Fibroblast of skin of left quadriceps (primary cell): ENCODE data around the gene EPHA7.

Experiments used
- DNase-seq, 2 experiments: peaks; one replicate each; pipeline ENCODE4 v3.0.0-alpha.2; 2013; ENCODE audit warnings: low read depth in 2 of 2

EPHA7 gene

GRCh38 chr6:93325761-93326160 is 93.6 kb downstream of the EPHA7 start:
- no peak for DNase-seq

DNA sequence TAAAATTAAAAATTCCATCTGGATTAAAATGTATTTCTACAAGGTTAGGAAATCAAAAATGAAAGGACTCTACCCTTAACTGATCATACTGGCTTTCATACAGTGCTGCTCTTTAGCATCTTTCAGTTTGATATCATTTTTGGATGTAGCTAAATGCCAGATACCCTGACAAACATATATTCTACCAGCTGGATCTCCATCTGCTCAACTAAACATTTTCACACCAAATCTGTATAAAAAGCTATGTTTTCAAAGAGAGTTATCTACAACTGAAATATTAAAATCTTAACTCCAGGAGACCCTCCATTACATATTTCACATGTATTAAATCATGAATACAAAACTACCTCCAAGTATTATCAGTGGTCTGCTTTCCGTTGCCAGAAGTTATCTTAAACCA is 95.7 kb downstream of the EPHA7 start:
- DNase-seq: no peak

- no peak for DNase-seq
Measured at GRCh38 chr6:93322651-93323050, 96.7 kb downstream of the EPHA7 start.

GRCh38 chr6:93319304-93319703 is 100.1 kb downstream of the EPHA7 start:
- DNase-seq: no peak

GRCh38 chr6:93318121-93318520 is 101.2 kb downstream of the EPHA7 start:
- DNase-seq: no peak

GRCh38 chr6:93317592-93317991 is 101.8 kb downstream of the EPHA7 start:
- no peak for DNase-seq

DNA sequence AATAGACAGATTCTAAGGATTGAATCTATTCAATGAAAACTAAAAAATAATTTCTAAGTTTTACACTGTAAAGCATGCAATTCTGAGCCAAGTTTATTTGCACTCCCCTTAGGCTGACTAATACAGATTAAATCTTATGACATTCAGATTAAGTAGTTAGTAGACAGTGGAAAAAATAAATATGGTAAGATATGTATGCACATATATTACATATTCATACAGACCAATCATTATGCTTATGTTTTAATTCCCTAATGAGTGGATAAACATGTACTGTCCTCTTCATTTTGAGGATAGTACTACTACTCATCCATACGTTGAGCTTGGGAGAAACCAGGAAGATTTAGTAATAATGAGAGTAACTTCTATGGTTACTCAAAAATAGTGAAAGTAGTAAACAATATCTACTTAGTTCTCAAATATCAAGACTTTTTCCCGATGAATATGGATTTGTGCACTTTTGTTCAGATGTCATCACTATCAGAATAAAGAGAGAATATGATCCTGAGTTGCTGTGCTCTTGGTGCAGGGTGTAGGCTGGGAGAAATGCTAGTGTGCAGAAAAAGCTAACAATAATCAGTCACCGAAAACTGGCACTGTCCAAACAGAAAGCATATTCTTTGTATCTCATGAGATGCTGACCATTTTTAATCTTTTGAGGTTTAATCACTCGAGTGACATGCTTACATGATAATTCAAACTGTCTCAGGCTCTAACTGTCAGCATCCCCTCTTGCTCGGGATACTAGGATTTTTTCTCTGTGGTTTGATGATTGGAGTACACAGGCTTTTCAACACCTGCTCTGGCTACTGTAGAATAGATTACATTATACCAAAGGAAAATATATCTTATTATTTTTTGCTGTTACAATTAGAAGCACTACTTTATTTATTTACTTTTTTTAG is 111.6 kb downstream of the EPHA7 start:
- no peak for DNase-seq

GRCh38 chr6:93305088-93305487 is 114.3 kb downstream of the EPHA7 start:
- DNase-seq: no peak

GRCh38 chr6:93304505-93304904 is 114.9 kb downstream of the EPHA7 start:
- DNase-seq: no peak

- DNase-seq: no peak
Measured at GRCh38 chr6:93300661-93301060, 118.7 kb downstream of the EPHA7 start.

DNA sequence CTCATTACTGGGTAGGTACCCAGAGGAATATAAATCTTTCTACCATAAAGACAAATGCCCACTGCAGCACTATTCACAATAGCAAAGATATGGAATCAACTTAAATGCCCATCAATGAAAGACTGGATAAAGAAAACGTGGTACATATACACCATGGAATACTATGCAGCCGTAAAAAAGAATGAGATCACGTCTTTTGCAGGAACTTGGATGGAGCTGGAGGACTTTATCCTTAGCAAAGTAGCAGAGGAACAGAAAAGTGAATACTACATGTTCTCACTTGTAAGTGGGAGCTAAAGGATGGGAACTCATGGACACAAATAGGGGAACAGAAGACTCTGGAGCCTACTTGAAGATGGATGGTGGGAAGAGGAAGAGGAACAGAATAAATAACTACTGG is 119.7 kb downstream of the EPHA7 start:
- no peak for DNase-seq

- no peak for DNase-seq
Measured at GRCh38 chr6:93295631-93296030, 123.7 kb downstream of the EPHA7 start.

DNA sequence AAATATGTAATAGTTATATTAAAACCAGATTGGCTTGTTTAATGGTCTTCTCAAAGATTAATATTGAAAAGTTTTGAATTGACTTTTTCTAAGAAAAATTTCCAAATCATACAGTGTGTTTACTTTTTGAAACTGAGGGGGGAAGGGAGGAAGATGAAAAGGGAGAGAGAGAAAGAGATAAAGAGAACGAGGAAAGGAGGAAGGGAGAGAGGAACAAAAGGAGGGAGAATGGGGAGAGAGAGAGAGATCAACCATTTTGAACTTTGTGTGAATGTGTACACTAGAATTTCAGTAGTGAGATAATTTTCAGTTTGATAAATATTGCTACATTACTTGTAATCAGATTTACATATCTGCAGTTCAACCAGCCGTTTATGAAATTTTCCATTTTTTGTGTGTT is 124.5 kb downstream of the EPHA7 start:
- DNase-seq: no peak

- no peak for DNase-seq
Measured at GRCh38 chr6:93293872-93294271, 125.5 kb downstream of the EPHA7 start.

DNA sequence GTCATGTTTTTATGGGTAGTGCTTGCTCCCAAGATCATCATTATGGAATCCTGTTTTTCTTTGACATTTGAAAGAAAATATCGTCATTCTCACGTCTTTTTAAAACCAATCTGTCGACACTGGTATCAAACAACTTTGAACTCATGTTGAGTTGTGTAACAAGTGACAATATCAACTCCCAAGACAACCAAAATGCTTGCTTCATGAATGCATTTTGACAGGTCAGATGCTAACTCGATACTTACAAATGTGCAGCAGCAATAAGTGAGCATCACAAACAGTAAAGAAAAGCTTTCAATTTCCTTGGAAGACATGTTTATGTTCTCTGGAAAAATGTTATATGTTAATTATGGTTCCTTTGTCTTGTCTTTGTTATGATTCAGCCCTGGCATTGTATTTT is 125.9 kb downstream of the EPHA7 start:
- no peak for DNase-seq

DNA sequence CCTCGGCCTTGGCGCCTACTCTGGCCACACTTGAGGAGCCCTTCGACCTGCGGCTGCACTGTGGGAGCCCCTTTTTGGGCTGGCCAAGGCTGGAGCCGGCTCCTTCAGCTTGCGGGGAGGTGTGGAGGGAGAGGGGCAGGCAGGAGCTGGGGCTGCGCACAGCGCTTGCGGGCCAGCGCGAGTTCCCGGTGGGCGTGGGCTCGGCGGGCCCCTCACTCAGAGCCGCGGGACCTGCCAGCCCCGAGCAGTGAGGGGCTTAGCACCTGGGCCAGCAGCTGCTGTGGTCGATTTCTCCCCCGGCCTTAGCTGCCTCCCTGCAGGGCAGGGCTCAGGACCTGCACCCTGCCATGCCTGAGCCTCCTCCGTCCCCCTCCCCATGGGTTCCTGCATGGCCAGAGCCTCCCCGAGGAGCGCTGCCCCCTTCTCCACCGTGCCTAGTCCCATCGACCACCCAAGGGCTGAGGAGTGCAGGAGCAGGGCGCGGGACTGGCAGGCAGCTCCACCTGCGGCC is 136.8 kb downstream of the EPHA7 start:
- no peak for DNase-seq

- DNase-seq: no peak
Measured at GRCh38 chr6:93278241-93278640, 141.1 kb downstream of the EPHA7 start.

DNA sequence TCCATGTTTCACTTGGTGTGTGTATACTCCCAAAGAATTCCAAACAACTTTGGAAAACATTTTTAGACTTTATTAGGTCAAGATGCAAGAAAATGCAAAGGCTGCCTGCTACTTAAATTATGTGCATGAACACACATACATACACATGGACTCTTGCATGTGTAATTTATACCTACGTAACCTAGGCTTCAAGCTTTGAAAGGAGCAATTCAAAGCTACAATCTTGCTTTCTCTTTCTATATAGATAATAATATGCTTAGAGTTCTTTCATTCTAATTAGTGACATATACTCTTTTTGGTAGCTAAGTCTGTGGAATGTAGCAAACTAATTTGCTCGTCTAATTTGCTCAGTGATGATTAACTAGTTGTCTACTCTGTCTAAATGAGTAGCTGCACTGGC is 146.5 kb downstream of the EPHA7 start:
- no peak for DNase-seq

DNA sequence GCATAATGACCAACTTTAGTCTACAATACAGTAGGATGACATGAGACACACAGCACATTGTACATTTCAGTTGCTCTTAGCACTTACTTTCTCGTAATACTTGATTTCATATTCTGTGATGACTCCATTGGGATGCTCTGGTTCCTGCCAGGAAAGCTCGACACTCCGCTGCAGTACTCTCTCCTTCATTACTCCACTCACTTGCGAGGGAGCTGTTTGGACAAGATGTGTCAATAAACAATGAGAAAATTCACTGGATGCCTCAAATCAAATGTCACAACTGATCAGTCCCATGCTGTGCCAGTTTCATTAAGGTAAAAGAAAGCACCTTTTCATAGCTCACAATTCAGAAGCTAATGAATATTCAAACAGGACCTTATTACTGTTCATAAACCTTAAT is 147.1 kb downstream of the EPHA7 start:
- DNase-seq: no peak

GRCh38 chr6:93266116-93266817 is 153.1 kb downstream of the EPHA7 start:
- DNase-seq: no peak

GRCh38 chr6:93260881-93261280 is 158.5 kb downstream of the EPHA7 start:
- no peak for DNase-seq

DNA sequence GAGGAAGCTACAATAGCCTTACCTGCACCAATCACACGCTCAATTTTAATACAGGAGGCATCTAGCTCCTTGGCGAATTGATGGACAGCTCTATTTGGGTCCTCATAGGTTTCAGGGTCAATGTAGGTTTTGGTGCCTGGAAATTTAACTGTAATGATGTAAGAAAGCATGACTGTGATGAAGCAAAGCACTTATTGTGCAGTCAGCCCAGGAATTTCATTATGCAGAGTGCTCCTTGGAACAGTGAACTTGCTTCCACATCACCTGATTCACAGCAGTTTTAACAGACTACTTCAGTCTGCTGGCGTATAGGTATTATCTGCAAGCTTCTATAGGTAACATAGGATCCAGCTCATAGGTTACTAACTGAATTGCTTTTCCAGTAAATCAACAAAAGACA is 160.0 kb downstream of the EPHA7 start:
- DNase-seq: no peak

DNA sequence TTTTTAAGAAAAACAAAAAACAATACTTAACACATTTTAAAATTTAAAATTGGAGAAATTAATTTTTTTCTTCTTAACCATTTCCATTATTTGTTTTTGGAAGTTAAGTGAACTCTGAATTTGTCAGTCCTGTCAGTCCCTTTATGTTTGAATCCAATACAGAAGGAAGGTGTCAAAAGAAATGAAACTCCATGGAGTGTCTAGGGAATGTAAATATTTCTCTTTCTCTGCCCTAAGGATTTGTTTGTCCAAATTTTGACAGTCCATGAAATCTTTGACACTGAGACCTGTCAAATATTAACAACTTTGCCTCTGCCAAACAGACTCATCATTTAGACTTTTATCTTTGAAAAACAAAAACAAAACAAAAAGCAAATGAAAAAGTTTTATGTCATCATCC is 166.4 kb downstream of the EPHA7 start:
- no peak for DNase-seq
